ENCODE data around the gene C11orf91. TPM values are rescaled to one million over a fixed set of nuclear protein-coding genes. Genes with fewer than 3 reads are reported as not detected.

C11orf91 gene
- total RNA-seq, 1 donor from 2014 or later, result 0.75 TPM

DNA sequence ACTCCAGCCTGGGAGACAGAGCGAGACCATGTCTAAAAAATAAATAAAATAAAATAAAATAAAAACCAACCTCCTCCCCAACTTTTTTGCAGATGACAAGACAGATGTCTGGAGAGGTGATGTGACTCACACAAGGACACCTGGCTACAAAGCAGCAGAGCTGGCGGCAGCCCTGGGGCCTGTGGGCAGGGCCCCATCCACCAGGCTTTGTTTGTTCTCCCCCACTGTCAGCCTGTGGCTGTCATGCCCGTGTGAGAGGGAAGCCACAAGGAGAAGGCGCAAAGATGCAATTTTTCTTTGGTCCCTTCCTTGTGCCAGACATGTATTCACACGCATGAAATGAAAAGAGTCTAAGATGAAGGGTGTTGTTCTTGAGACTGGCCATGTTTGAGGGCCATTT, 19.0 kb upstream of the C11orf91 start:
- H3K4me3 Mint-ChIP-seq (ENCODE audit: unreplicated experiment), result no peak overlapping the region
- TF ChIP-seq, protein P1, sequence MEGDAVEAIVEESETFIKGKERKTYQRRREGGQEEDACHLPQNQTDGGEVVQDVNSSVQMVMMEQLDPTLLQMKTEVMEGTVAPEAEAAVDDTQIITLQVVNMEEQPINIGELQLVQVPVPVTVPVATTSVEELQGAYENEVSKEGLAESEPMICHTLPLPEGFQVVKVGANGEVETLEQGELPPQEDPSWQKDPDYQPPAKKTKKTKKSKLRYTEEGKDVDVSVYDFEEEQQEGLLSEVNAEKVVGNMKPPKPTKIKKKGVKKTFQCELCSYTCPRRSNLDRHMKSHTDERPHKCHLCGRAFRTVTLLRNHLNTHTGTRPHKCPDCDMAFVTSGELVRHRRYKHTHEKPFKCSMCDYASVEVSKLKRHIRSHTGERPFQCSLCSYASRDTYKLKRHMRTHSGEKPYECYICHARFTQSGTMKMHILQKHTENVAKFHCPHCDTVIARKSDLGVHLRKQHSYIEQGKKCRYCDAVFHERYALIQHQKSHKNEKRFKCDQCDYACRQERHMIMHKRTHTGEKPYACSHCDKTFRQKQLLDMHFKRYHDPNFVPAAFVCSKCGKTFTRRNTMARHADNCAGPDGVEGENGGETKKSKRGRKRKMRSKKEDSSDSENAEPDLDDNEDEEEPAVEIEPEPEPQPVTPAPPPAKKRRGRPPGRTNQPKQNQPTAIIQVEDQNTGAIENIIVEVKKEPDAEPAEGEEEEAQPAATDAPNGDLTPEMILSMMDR (IDR thresholded peaks at IDR 0.05), result no peak

DNA sequence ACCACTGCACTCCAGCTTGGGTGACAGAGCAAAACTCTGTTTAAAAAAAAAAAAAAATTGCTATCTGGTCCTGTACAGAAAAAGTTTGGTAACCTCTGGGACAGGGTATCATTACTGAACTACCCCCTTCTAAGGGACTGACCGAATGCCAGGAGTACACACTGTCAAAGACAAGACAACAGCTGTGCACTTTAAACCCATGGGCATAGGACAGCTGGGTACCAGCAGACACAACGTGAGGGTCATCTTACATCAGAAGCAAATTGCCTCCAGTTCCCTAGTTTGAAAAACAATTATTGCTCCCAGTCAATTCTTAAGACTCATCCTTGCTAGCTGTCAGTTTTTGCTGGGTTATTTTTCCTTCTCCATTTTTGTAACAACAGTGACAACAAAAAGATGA, 17.8 kb upstream of the C11orf91 start:
- Mint-ChIP-seq H3K36me3 (ENCODE audit: unreplicated experiment) (peaks cover 39% of the 10 kb centered on the region), H3K4me1 (ENCODE audit: unreplicated experiment) (peaks cover 54% of the 10 kb centered on the region), H3K27ac (ENCODE audit: unreplicated experiment) (peak overlapping the region; percentile 19), H3K27me3 (ENCODE audit: unreplicated experiment) (no peaks in the 10 kb centered on the region), H3K9me3 (ENCODE audit: unreplicated experiment) (no peaks in the 10 kb centered on the region), H3K4me3 (ENCODE audit: unreplicated experiment) (no peak overlapping the region)
- TF ChIP-seq, protein P1 (IDR thresholded peaks at IDR 0.05), result no peak
- DNase-seq (ENCODE audit: extremely low spot score, unreplicated experiment), result no peak

More for the DNA sequence above, 19.0 kb upstream of the C11orf91 start:
- peak overlapping the region; percentile 66 for H3K27ac Mint-ChIP-seq (ENCODE audit: unreplicated experiment)
- DNase-seq (ENCODE audit: extremely low spot score, unreplicated experiment), result no peak
- H3K4me1 Mint-ChIP-seq (ENCODE audit: unreplicated experiment), result peaks cover 65% of the 10 kb centered on the region
- H3K27me3 Mint-ChIP-seq (ENCODE audit: unreplicated experiment), result no peaks in the 10 kb centered on the region
- H3K36me3 Mint-ChIP-seq (ENCODE audit: unreplicated experiment), result peaks cover 36% of the 10 kb centered on the region
- no peaks in the 10 kb centered on the region for H3K9me3 Mint-ChIP-seq (ENCODE audit: unreplicated experiment)

DNA sequence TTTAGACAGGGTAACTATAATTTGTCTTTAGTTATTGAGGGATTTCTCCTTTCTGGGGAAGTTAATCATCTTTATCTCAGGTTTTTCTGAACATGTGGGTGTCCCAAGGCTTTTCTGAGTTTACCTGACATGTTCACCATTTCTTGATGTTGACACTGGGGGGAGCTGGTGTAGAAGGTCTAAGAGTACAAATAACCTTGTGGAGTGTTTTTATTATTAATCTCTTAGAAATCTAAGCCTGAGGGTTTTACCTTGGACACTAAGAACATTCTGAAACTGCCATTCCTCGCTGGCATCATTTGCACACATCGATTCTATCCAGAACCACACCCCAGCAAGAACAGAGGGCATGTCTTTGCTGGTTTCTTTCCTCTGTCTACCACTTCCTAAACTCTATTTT, 15.6 kb upstream of the C11orf91 start:
- Mint-ChIP-seq H3K27ac (ENCODE audit: unreplicated experiment) (peak overlapping the region; percentile 62), H3K9me3 (ENCODE audit: unreplicated experiment) (no peaks in the 10 kb centered on the region), H3K36me3 (ENCODE audit: unreplicated experiment) (peaks cover 39% of the 10 kb centered on the region), H3K27me3 (ENCODE audit: unreplicated experiment) (no peaks in the 10 kb centered on the region), H3K4me1 (ENCODE audit: unreplicated experiment) (peaks cover 47% of the 10 kb centered on the region), H3K4me3 (ENCODE audit: unreplicated experiment) (no peak overlapping the region)
- TF ChIP-seq, protein P1 (IDR thresholded peaks at IDR 0.05), result peak; percentile 49
- DNase-seq (ENCODE audit: extremely low spot score, unreplicated experiment), result no peak

DNA sequence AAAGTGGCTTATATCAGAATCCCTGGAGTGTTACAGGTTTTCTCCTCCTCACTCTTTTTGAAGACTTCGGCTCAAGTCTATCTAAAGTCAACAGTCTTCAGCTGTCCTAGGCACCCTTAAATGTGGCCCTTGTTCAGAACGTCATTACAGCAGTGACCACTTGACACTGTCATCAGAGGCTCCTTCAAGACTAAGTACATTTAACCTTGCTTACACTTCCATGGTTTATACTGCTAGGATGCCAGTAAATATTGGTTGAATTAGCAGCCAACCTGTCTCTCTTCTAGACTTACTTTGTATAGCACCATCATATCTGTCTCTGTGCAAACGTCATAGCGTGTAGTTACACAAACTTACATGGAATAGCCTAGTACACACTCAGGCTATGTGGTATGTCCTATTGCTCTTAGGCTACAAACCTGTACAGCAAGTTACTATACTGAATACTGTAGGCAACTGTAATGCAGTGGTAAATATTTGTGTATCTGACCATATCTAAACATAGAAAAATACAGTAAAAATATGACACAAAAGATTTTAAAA, 13.3 kb upstream of the C11orf91 start:
- H3K9me3 Mint-ChIP-seq (ENCODE audit: unreplicated experiment), result no peaks in the 10 kb centered on the region
- peaks cover 39% of the 10 kb centered on the region for H3K4me1 Mint-ChIP-seq (ENCODE audit: unreplicated experiment)
- H3K36me3 Mint-ChIP-seq (ENCODE audit: unreplicated experiment), result peaks cover 43% of the 10 kb centered on the region
- H3K27ac Mint-ChIP-seq (ENCODE audit: unreplicated experiment), result no peak overlapping the region
- DNase-seq (ENCODE audit: extremely low spot score, unreplicated experiment), result no peak
- H3K27me3 Mint-ChIP-seq (ENCODE audit: unreplicated experiment), result no peaks in the 10 kb centered on the region
- TF ChIP-seq, protein P1 (IDR thresholded peaks at IDR 0.05), result no peak
- H3K4me3 Mint-ChIP-seq (ENCODE audit: unreplicated experiment), result no peak overlapping the region

DNA sequence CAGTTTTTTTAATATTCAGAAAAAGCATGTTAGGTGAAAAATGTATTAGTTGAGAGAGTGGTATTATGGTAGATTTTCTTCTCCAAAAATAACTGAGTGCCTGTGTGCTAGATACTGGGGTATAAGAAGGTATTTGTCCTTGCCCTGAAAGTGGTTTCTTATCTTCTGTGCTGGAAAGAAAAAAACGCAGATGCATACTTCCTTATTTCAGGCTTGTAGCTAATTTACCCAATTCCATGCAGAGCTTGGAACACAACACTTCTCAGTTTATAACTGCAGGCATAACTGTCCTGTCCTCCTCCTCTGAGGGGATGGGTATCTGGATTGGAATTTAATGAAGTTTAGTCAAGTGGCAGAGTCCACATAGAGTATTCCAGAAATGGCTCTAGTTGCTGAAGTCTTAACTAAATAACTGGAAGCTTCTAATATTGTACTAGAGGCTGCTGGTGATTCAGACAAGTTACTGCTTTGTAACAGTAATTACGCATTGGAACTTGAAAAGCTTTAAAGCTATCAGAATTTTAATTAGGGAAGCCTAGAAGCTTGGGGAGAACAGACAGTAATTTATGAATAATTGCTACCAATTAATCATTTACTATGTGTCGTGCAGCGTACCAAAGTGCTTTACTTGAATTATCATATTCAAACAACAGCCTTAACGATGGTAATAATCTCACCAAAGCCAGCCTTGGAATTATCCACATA, 12.7 kb upstream of the C11orf91 start:
- TF ChIP-seq, protein P1 (IDR thresholded peaks at IDR 0.05), result no peak
- no peak for DNase-seq (ENCODE audit: extremely low spot score, unreplicated experiment)
- H3K27me3 Mint-ChIP-seq (ENCODE audit: unreplicated experiment), result no peaks in the 10 kb centered on the region
- H3K36me3 Mint-ChIP-seq (ENCODE audit: unreplicated experiment), result peaks cover 42% of the 10 kb centered on the region
- H3K4me1 Mint-ChIP-seq (ENCODE audit: unreplicated experiment), result peaks cover 38% of the 10 kb centered on the region
- peak overlapping the region; percentile 6 for H3K27ac Mint-ChIP-seq (ENCODE audit: unreplicated experiment)
- H3K9me3 Mint-ChIP-seq (ENCODE audit: unreplicated experiment), result no peaks in the 10 kb centered on the region
- H3K4me3 Mint-ChIP-seq (ENCODE audit: unreplicated experiment), result no peak overlapping the region
